ENCODE measurements around the gene AMPD2. TPM values are rescaled to one million over a fixed set of nuclear protein-coding genes. Genes with fewer than 3 reads are reported as not detected.
"Not testable (repeated sequence)": the region's sequence is repeated elsewhere in the genome, so short reads cannot be mapped to it uniquely, and the experiment has no call there.

AMPD2 gene
- total RNA-seq, 5 donors from 2014 or later (not counting 1 experiment from before 2014, with no cell fraction given) = 90.2 to 285 (median 100) TPM

DNA sequence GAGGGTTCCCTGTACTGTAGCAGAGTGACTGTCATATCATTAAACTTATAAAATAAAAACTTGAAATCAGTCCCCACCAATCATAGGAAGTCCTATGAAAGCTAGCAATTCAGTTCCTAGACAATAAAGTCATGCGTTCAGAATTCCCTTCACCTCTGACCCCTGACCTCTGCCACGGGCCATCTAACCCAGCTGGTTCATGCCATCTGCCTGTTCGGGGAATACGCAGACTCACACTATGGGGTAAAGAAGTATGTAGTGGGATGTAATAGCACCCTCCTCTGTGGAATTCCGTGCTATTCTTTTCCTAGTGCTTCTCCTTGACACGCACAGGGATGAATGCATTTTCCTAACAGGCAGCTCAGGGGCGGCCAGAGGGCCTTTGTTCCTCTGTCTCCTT is 38.3 kb downstream of the AMPD2 start:
- Histone ChIP-seq H3K4me1 (ENCODE audit: control insufficient read depth in 1 of 2, extremely low read depth in 1 of 2, insufficient read depth in 2 of 2, low read length in 2 of 2) (peaks cover 0 to 22% of the 10 kb centered on the region in 2 experiments), H3K9me3 (no peaks in the 10 kb centered on the region), H3K36me3 (ENCODE audit: control insufficient read depth in 2 of 2, extremely low read depth in 1 of 2, insufficient read depth in 1 of 2, low read length in 1 of 2) (peaks cover 2 to 5% of the 10 kb centered on the region in 2 donors), H3K4me3 (ENCODE audit: control insufficient read depth in 1 of 2, extremely low read depth in 1 of 2, low read length in 1 of 2) (no peak overlapping the region), H3K27me3 (replicated peaks in 1 of 2; ENCODE audit: control insufficient read depth in 2 of 2, extremely low read depth in 1 of 2, insufficient read depth in 2 of 2, low read length in 1 of 2) (peaks cover 0 to 4% of the 10 kb centered on the region in 2 experiments), H3K27ac (ENCODE audit: low read length) (no peak overlapping the region)
- DNase-seq (no peak), ATAC-seq (replicated peaks in 1 of 4) (no peak)
- POLR2A ChIA-PET = no interaction called here
- WGBS (ENCODE audit: insufficient coverage) = 92% methylated on average over 4 of the region's 7 CpGs
- Mint-ChIP-seq H3K27me3 (peaks cover 0 to 4% of the 10 kb centered on the region in 2 donors), H3K4me1 (peaks cover 17 to 28% (median 24%) of the 10 kb centered on the region in 3 donors), H3K27ac (peak overlapping the region in 1 of 2 donors; percentile 34), H3K4me3 (peak overlapping the region in 2 of 3 donors; percentile 24 to 87), H3K36me3 (no peaks in the 10 kb centered on the region), H3K9me3 (no peaks in the 10 kb centered on the region)
- CTCF ChIA-PET = interaction anchor here in 1 of 2 donors (1.0 kb wide), 1 partner anchor 18 kb away, joined by 3 read pairs; no protein-coding TSS in a partner anchor

DNA sequence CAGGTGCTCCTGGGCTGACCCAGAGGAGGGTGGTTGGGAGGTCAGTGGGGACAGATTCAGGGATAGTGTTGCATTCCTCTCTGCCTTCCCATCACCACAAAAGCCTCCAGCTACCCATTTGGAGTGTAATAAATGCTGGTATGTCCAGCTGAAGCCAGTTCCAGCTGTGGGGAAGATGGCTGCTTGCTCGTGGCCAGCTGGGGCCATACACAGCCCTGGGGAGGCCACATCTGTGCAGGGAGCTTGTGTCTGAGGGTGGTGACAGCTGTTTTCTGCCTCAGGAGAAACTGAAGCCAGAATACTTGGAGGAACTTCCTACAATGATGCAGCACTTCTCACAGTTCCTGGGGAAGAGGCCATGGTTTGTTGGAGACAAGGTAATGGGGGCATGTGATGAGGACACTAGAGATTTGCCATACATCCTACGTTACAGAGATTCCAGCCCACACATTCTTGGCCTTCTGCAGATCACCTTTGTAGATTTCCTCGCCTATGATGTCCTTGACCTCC is 39.0 kb downstream of the AMPD2 start:
- H3K4me1 ChIP-seq (ENCODE audit: control insufficient read depth in 1 of 2, extremely low read depth in 1 of 2, insufficient read depth in 2 of 2, low read length in 2 of 2) = peaks cover 0 to 22% of the 10 kb centered on the region in 2 experiments
- WGBS (ENCODE audit: insufficient coverage) = 70% methylated on average over 2 of the region's 3 CpGs
- peaks cover 0 to 4% of the 10 kb centered on the region in 2 experiments for H3K27me3 ChIP-seq (replicated peaks in 1 of 2; ENCODE audit: control insufficient read depth in 2 of 2, extremely low read depth in 1 of 2, insufficient read depth in 2 of 2, low read length in 1 of 2)
- Mint-ChIP-seq H3K27me3 (peaks cover 0 to 4% of the 10 kb centered on the region in 2 donors), H3K36me3 (no peaks in the 10 kb centered on the region), H3K27ac (no peak overlapping the region), H3K4me1 (peaks cover 17 to 28% (median 24%) of the 10 kb centered on the region in 3 donors), H3K4me3 (peak overlapping the region in 1 of 3 donors; percentile 1), H3K9me3 (no peaks in the 10 kb centered on the region)
- ChIA-PET CTCF (interaction anchor here in 1 of 2 donors (1.0 kb wide), 1 partner anchor 19 kb away, joined by 3 read pairs; no protein-coding TSS in a partner anchor), POLR2A (interaction anchor here in 1 of 2 donors (0.6 kb wide), 1 partner anchor 28 kb away, joined by 4 read pairs; no protein-coding TSS in a partner anchor)
- H3K9me3 ChIP-seq = no peaks in the 10 kb centered on the region
- no peak overlapping the region for H3K27ac ChIP-seq (ENCODE audit: low read length)
- ATAC-seq (replicated peaks in 1 of 4) (no peak), DNase-seq (no peak)
- H3K36me3 ChIP-seq (ENCODE audit: control insufficient read depth in 2 of 2, extremely low read depth in 1 of 2, insufficient read depth in 1 of 2, low read length in 1 of 2) = peaks cover 2 to 5% of the 10 kb centered on the region in 2 donors
- no peak overlapping the region for H3K4me3 ChIP-seq (ENCODE audit: control insufficient read depth in 1 of 2, extremely low read depth in 1 of 2, low read length in 1 of 2)

DNA sequence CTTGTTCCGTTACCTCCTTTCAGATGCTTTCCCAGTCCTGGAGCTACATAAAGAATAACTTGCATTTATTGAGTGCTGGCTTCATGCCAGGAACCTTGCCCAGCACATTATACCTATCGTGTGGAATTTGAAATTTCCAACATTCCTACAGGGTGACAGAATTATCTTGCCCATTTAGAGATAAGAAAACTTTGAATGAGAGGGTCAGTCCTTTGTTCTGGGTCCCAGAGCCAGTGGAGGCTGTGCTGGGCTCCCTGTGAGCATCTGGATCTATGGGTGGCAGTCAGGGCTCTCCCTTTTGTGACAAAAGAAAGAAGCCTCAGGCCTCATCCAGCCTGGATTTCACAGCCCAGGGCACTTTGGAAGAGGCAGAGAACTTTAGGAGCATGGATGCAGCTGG is 39.5 kb downstream of the AMPD2 start:
- peaks cover 0 to 4% of the 10 kb centered on the region in 2 donors for H3K27me3 Mint-ChIP-seq
- H3K27ac Mint-ChIP-seq = no peak overlapping the region
- Histone ChIP-seq H3K27ac (ENCODE audit: low read length) (no peak overlapping the region), H3K4me3 (ENCODE audit: control insufficient read depth in 1 of 2, extremely low read depth in 1 of 2, low read length in 1 of 2) (no peak overlapping the region), H3K4me1 (ENCODE audit: control insufficient read depth in 1 of 2, extremely low read depth in 1 of 2, insufficient read depth in 2 of 2, low read length in 2 of 2) (peaks cover 0 to 22% of the 10 kb centered on the region in 2 experiments), H3K9me3 (no peaks in the 10 kb centered on the region), H3K36me3 (ENCODE audit: control insufficient read depth in 2 of 2, extremely low read depth in 1 of 2, insufficient read depth in 1 of 2, low read length in 1 of 2) (peaks cover 2 to 5% of the 10 kb centered on the region in 2 donors), H3K27me3 (replicated peaks in 1 of 2; ENCODE audit: control insufficient read depth in 2 of 2, extremely low read depth in 1 of 2, insufficient read depth in 2 of 2, low read length in 1 of 2) (peaks cover 0 to 4% of the 10 kb centered on the region in 2 experiments)
- ChIA-PET POLR2A (no interaction called here), CTCF (no interaction called here)
- no peak for DNase-seq
- 100% methylated on average over 1 of the region's 2 CpGs for WGBS (ENCODE audit: insufficient coverage)
- no peaks in the 10 kb centered on the region for H3K9me3 Mint-ChIP-seq
- H3K4me3 Mint-ChIP-seq = no peak overlapping the region
- H3K36me3 Mint-ChIP-seq = no peaks in the 10 kb centered on the region
- ATAC-seq (replicated peaks in 1 of 4) = no peak
- H3K4me1 Mint-ChIP-seq = peaks cover 17 to 28% (median 24%) of the 10 kb centered on the region in 3 donors

DNA sequence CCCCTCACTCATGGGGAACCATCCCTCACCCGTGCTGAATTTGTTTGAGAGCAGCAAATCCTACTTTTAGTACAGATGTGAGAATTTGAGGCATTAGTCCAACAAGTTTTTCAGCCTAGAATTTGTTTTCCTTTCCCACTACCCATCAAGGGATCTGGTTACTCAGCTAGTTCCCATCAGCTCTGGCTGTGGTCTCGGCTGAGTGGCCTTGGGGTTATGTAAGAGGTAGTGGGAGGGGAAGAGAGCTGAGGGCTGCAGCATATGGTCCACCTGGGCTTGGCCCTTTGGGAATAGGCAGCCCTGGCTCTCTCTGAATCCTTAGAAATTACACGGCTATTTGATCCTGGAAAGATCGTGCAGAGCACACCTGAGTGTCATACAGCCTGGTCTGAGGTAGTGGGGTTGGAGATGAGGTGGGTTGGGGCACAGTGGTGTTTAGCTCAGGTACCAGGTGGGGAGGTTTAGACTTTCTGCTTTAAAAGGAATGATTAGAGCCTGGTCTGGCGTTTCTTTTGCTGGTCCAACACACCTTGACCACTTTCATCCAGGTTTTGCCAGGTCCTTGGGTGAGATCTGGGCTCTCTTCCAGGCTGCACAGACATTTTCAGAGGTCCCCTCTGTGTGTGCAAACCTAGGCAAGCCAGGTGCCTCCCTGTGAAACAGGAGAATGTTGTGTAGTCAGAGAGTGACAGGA is 40.5 kb downstream of the AMPD2 start:
- peaks cover 13 to 23% (median 18%) of the 10 kb centered on the region in 3 donors for H3K4me1 Mint-ChIP-seq
- CTCF ChIA-PET = interaction anchor here in 1 of 2 donors (0.5 kb wide), 1 partner anchor 1477 kb away, joined by 5 read pairs; no protein-coding TSS in a partner anchor
- DNase-seq (no peak), ATAC-seq (replicated peaks in 1 of 4) (no peak)
- POLR2A ChIA-PET = no interaction called here
- no peaks in the 10 kb centered on the region for H3K9me3 Mint-ChIP-seq
- Histone ChIP-seq H3K27me3 (replicated peaks in 1 of 2; ENCODE audit: control insufficient read depth in 2 of 2, extremely low read depth in 1 of 2, insufficient read depth in 2 of 2, low read length in 1 of 2) (no peaks in the 10 kb centered on the region), H3K9me3 (no peaks in the 10 kb centered on the region), H3K36me3 (ENCODE audit: control insufficient read depth in 2 of 2, extremely low read depth in 1 of 2, insufficient read depth in 1 of 2, low read length in 1 of 2) (peaks cover 2 to 5% of the 10 kb centered on the region in 2 donors), H3K4me3 (ENCODE audit: control insufficient read depth in 1 of 2, extremely low read depth in 1 of 2, low read length in 1 of 2) (no peak overlapping the region), H3K4me1 (ENCODE audit: control insufficient read depth in 1 of 2, extremely low read depth in 1 of 2, insufficient read depth in 2 of 2, low read length in 2 of 2) (peaks cover 0 to 20% of the 10 kb centered on the region in 2 experiments), H3K27ac (ENCODE audit: low read length) (no peak overlapping the region)
- no peak overlapping the region for H3K4me3 Mint-ChIP-seq
- H3K27ac Mint-ChIP-seq = peak overlapping the region; percentile 16 to 20
- H3K27me3 Mint-ChIP-seq = no peaks in the 10 kb centered on the region
- 84% methylated on average over 2 of the region's 5 CpGs for WGBS (ENCODE audit: insufficient coverage)
- H3K36me3 Mint-ChIP-seq = no peaks in the 10 kb centered on the region

DNA sequence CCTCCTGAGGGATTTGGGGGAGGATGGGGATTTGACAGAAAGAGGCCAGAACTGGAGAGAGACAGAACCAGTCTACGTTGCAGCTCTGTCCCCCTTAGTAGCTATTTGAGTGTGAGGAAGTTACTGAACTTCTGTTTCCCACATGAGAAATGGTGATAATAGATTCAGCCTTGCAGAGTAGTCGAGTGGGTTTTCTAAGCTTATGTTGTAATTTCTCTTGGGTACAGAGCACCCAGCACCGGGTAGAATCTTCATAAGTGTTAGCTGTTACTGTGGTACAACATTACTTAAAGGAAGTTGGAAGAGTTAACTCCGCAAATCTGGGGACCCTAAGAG is 41.0 kb downstream of the AMPD2 start:
- DNase-seq; H3K36me3 Mint-ChIP-seq; H3K27me3 ChIP-seq (replicated peaks in 1 of 2; ENCODE audit: control insufficient read depth in 2 of 2, extremely low read depth in 1 of 2, insufficient read depth in 2 of 2, low read length in 1 of 2); H3K27ac Mint-ChIP-seq; H3K9me3 Mint-ChIP-seq; H3K36me3 ChIP-seq (ENCODE audit: control insufficient read depth in 2 of 2, extremely low read depth in 1 of 2, insufficient read depth in 1 of 2, low read length in 1 of 2); H3K4me3 Mint-ChIP-seq; H3K4me3 ChIP-seq (ENCODE audit: control insufficient read depth in 1 of 2, extremely low read depth in 1 of 2, low read length in 1 of 2); H3K27ac ChIP-seq (ENCODE audit: low read length); H3K27me3 Mint-ChIP-seq; ATAC-seq (replicated peaks in 1 of 4); POLR2A ChIA-PET; H3K9me3 ChIP-seq: not testable (repeated sequence)
- CTCF ChIA-PET = interaction anchor here in 1 of 2 donors (0.6 kb wide), 1 partner anchor 49 kb away, joined by 4 read pairs; no protein-coding TSS in a partner anchor
- peaks cover 0 to 15% of the 10 kb centered on the region in 2 experiments for H3K4me1 ChIP-seq (ENCODE audit: control insufficient read depth in 1 of 2, extremely low read depth in 1 of 2, insufficient read depth in 2 of 2, low read length in 2 of 2)
- H3K4me1 Mint-ChIP-seq = peaks cover 8 to 18% (median 13%) of the 10 kb centered on the region in 3 donors
- WGBS (ENCODE audit: insufficient coverage) = no CpG with 5 or more reads among the region's 4 CpGs

DNA sequence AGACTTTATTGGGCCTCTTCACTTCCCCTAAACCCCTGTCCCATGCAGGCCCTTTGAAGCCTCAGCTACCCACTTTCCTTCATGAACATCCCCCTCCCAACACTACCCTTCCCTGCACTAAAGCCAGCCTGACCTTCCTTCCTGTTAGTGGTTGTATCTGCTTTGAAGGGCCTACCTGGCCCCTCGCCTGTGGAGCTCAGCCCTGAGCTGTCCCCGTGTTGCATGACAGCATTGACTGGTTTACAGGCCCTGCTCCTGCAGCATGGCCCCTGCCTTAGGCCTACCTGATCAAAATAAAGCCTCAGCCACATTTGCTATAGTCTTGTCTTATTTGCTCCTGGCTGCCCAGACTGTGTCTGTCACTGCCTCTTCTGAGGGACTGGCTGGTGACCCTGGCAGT is 41.8 kb downstream of the AMPD2 start:
- H3K4me1 ChIP-seq (ENCODE audit: control insufficient read depth in 1 of 2, extremely low read depth in 1 of 2, insufficient read depth in 2 of 2, low read length in 2 of 2) = peaks cover 0 to 11% of the 10 kb centered on the region in 2 experiments
- no peaks in the 10 kb centered on the region for H3K27me3 Mint-ChIP-seq
- peaks cover 2 to 5% of the 10 kb centered on the region in 2 donors for H3K36me3 ChIP-seq (ENCODE audit: control insufficient read depth in 2 of 2, extremely low read depth in 1 of 2, insufficient read depth in 1 of 2, low read length in 1 of 2)
- H3K9me3 Mint-ChIP-seq = no peaks in the 10 kb centered on the region
- ATAC-seq (replicated peaks in 1 of 4) (no peak), DNase-seq (no peak)
- H3K4me1 Mint-ChIP-seq = peaks cover under 1 to 12% (median 9%) of the 10 kb centered on the region in 3 donors
- H3K27ac Mint-ChIP-seq = no peak overlapping the region
- H3K4me3 ChIP-seq (ENCODE audit: control insufficient read depth in 1 of 2, extremely low read depth in 1 of 2, low read length in 1 of 2) = no peak overlapping the region
- no peak overlapping the region for H3K4me3 Mint-ChIP-seq
- no peak overlapping the region for H3K27ac ChIP-seq (ENCODE audit: low read length)
- no peaks in the 10 kb centered on the region for H3K36me3 Mint-ChIP-seq
- WGBS (ENCODE audit: insufficient coverage) = 35% methylated on average over 2 of the region's 2 CpGs
- no peaks in the 10 kb centered on the region for H3K27me3 ChIP-seq (replicated peaks in 1 of 2; ENCODE audit: control insufficient read depth in 2 of 2, extremely low read depth in 1 of 2, insufficient read depth in 2 of 2, low read length in 1 of 2)
- ChIA-PET CTCF (interaction anchor here in 1 of 2 donors (0.6 kb wide), 1 partner anchor 50 kb away, joined by 4 read pairs; no protein-coding TSS in a partner anchor), POLR2A (no interaction called here)
- H3K9me3 ChIP-seq = no peaks in the 10 kb centered on the region

Data from T-cell (primary cell).